ENCODE measurements around the gene ABI3BP. TPM values are rescaled to one million over a fixed set of nuclear protein-coding genes. Genes with fewer than 3 reads are reported as not detected.

The ABI3BP gene
- total RNA-seq, 6 donors from 2014 or later = 46.1 to 130 (median 101) TPM

DNA sequence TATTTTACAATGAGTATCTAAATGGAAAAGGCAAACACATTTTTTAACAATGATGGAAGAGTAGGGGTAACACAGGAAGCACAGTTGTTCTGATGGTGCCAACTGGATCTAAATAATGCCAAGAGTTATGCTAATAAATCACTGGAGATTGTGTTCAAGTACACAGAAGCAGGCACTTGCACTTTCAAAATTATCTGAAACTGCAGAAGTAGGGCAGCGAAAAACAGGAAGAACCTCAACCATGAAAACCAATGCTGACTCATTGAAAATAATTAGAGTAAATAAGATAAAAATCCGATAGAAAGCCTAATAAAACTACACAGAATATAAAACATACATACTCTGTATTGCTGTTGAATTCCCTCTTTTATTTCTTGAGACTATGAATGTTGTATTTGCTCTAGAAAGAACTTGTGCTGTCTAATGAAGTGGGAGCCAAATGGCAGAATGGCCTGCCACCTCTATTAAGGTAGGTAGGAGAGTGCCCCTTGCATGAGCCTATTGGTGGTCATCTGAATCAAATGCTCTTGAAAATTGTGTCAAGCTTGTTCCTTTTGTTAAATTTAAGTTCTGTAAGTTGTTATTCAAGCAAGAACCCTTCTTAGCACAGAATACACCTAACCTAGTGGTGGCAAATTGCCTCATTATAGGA is 93.7 kb downstream of the ABI3BP start:
- DNase-seq (no peak), ATAC-seq (ENCODE audit: low FRiP score in 2 of 2) (peak in 1 of 2 donors; percentile 46)

GRCh38 chr3:100898681-100899080 is 94.5 kb downstream of the ABI3BP start:
- Histone ChIP-seq H3K36me3 (no peaks in the 10 kb centered on the region), H3K4me3 (no peak overlapping the region), H3K27ac (no peak overlapping the region), H3K27me3 (no peaks in the 10 kb centered on the region), H3K4me1 (peaks cover 9 to 17% (median 13%) of the 10 kb centered on the region in 4 donors), H3K9me3 (no peaks in the 10 kb centered on the region)
- 65 to 69% methylated on average over 5 of the region's 5 CpGs for WGBS, 2 donors
- ATAC-seq (ENCODE audit: low FRiP score in 2 of 2) (no peak), DNase-seq (no peak)
- TF ChIP-seq POLR2AphosphoS5 (IDR thresholded peaks at IDR 0.05) = no peak
- TF ChIP-seq CTCF (IDR thresholded peaks at IDR 0.05) = no peak
- no peak for TF ChIP-seq EP300 (IDR thresholded peaks at IDR 0.05)
- TF ChIP-seq POLR2A (IDR thresholded peaks at IDR 0.05) = no peak

More for the DNA sequence above, 93.7 kb downstream of the ABI3BP start:
- 5 to 10% methylated on average over 2 of the region's 2 CpGs for WGBS, 2 donors
- Histone ChIP-seq H3K9me3 (no peaks in the 10 kb centered on the region), H3K27me3 (no peaks in the 10 kb centered on the region), H3K4me1 (peaks cover 9 to 17% (median 13%) of the 10 kb centered on the region in 4 donors), H3K4me3 (no peak overlapping the region), H3K36me3 (no peaks in the 10 kb centered on the region), H3K27ac (peak overlapping the region in 2 of 4 donors; percentile 3 to 10)
- TF ChIP-seq POLR2A (IDR thresholded peaks at IDR 0.05) = no peak
- no peak for TF ChIP-seq CTCF (IDR thresholded peaks at IDR 0.05)
- no peak for TF ChIP-seq POLR2AphosphoS5 (IDR thresholded peaks at IDR 0.05)
- TF ChIP-seq EP300 (IDR thresholded peaks at IDR 0.05) = no peak

DNA sequence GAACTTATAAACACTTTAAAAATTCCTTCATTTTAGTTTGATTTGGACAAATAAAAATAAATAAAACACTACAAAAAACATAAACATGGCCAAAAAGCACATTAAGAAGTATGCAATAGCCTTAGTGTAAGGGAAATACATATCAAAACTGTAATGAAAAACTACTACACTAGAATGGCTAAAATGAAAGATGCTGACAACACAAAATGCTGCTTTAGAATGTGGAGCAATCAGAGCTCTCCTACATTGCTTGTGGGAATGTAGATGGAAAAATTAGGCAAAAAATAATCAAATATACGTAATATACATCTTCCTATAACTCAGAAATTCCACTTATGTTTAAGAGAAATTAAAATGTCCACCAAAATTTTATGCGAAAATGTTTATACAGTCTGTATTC is 96.2 kb downstream of the ABI3BP start:
- no peaks in the 10 kb centered on the region for H3K9me3 ChIP-seq
- TF ChIP-seq CTCF (IDR thresholded peaks at IDR 0.05) = no peak
- no peak for TF ChIP-seq POLR2AphosphoS5 (IDR thresholded peaks at IDR 0.05)
- TF ChIP-seq POLR2A (IDR thresholded peaks at IDR 0.05) = no peak
- no peaks in the 10 kb centered on the region for H3K36me3 ChIP-seq
- H3K27me3 ChIP-seq = no peaks in the 10 kb centered on the region
- H3K4me1 ChIP-seq = peaks cover 9 to 17% (median 15%) of the 10 kb centered on the region in 4 donors
- DNase-seq (no peak), ATAC-seq (ENCODE audit: low FRiP score in 2 of 2) (no peak)
- WGBS, 2 donors = 50% methylated on average over 2 of the region's 2 CpGs
- H3K4me3 ChIP-seq = no peak overlapping the region
- no peak overlapping the region for H3K27ac ChIP-seq

DNA sequence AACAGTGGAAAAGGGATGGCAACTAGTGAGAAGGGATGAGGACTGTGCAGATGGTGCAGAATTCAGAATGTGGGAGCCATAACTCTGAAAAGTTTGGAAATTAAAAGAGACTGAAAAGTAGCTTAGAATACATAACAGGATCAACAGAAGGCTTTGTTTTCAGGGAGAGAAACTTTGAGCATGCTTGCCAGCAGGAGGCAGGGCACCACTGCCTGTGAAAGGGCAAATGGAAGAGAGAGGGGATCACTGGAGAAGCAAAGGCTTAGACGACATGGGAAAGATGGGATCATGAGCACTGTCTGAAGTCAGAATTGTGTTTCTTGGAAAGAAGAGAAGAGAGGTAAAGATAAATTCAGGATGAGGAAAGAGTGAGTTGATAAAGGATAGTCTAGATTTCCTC is 99.6 kb downstream of the ABI3BP start:
- Histone ChIP-seq H3K27me3 (no peaks in the 10 kb centered on the region), H3K4me1 (peaks cover 0 to 4% (median 1%) of the 10 kb centered on the region in 4 donors), H3K27ac (no peak overlapping the region), H3K36me3 (no peaks in the 10 kb centered on the region), H3K9me3 (no peaks in the 10 kb centered on the region), H3K4me3 (no peak overlapping the region)
- ATAC-seq (ENCODE audit: low FRiP score in 2 of 2) (peak in 1 of 2 donors; percentile 68), DNase-seq (no peak)
- WGBS, 2 donors = 28 to 31% methylated on average over 1 of the region's 1 CpG
- peak in 5 of 6 experiments; percentile 20 to 60 (median 22) for TF ChIP-seq CTCF (IDR thresholded peaks at IDR 0.05)
- TF ChIP-seq POLR2AphosphoS5 (IDR thresholded peaks at IDR 0.05) = no peak

DNA sequence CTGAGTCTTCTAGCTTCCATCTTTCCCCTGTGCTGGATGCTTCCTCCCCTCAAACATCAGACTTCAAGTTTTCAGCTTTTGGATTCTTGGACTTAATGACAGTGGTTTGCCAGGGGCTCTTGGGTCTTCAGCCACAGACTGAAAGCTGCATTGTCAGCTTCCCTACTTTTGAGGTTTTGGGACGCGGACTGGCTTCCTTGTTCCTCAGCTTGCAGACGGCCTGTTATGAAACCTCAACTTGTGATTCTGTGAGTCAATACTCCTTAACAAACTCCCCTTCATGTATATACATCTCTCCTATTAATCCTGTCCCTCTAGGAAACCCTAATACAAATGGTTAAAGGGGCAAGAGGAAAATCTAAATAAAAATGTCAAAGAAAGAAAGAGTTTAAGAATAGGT is 100.1 kb downstream of the ABI3BP start:
- peaks cover 0 to 4% (median 0%) of the 10 kb centered on the region in 4 donors for H3K4me1 ChIP-seq
- H3K27ac ChIP-seq = peak overlapping the region in 1 of 4 donors; percentile 12
- H3K27me3 ChIP-seq = no peaks in the 10 kb centered on the region
- TF ChIP-seq EP300 (IDR thresholded peaks at IDR 0.05) (no peak), POLR2A (IDR thresholded peaks at IDR 0.05) (no peak), CTCF (IDR thresholded peaks at IDR 0.05) (no peak), POLR2AphosphoS5 (IDR thresholded peaks at IDR 0.05) (no peak)
- WGBS, 2 donors = 50 to 51% methylated on average over 3 of the region's 3 CpGs
- no peaks in the 10 kb centered on the region for H3K36me3 ChIP-seq
- ATAC-seq (ENCODE audit: low FRiP score in 2 of 2) = peak in 1 of 2 donors; percentile 60
- no peak overlapping the region for H3K4me3 ChIP-seq
- H3K9me3 ChIP-seq = no peaks in the 10 kb centered on the region
- DNase-seq = peak in 1 of 2 donors; percentile 45

Data from upper lobe of left lung (tissue), 6 donors.